H9 (cell line): Measurements from ENCODE around the gene GSG1L. TPM values are rescaled to one million over a fixed set of nuclear protein-coding genes. Genes with fewer than 3 reads are reported as not detected.

Source experiments
- DNase-seq: peaks from one replicate; pipeline ENCODE4 v3.0.0-alpha.2; 2017
- H2AFZ ChIP-seq: one replicate; pipeline ENCODE4 v1.6.1; 2013; ENCODE audit warnings: mild to moderate bottlenecking, low read length, control low read depth, moderate library complexity
- H2AK5ac ChIP-seq: 2 replicates; pipeline ENCODE4 v1.6.1; 2013; ENCODE audit warnings: low read length, control low read depth, mixed read lengths; ENCODE audit not compliant: insufficient read length
- H2BK120ac ChIP-seq: one replicate; pipeline ENCODE4 v1.6.1; 2013; ENCODE audit warnings: low read depth, mild to moderate bottlenecking, low read length, control low read depth, inconsistent platforms; ENCODE audit not compliant: poor library complexity, severe bottlenecking
- H2BK12ac ChIP-seq: 2 replicates; pipeline ENCODE4 v1.6.1; 2013; ENCODE audit warnings: low read length, control low read depth, mixed read lengths, low read depth; ENCODE audit not compliant: insufficient read length
- H2BK15ac ChIP-seq: 2 replicates; pipeline ENCODE4 v1.6.1; 2013; ENCODE audit warnings: low read depth, low read length, control low read depth
- H2BK20ac ChIP-seq: one replicate; pipeline ENCODE4 v1.6.1; 2013; ENCODE audit warnings: low read depth, mild to moderate bottlenecking, low read length, control low read depth, inconsistent platforms; ENCODE audit not compliant: poor library complexity, severe bottlenecking
- H2BK5ac ChIP-seq: 2 replicates; pipeline ENCODE4 v1.6.1; 2013; ENCODE audit warnings: low read length, control low read depth, mixed read lengths; ENCODE audit not compliant: insufficient read length
- H3K14ac ChIP-seq: 2 replicates; pipeline ENCODE4 v1.6.1; 2013; ENCODE audit warnings: low read length, control low read depth; ENCODE audit not compliant: insufficient read depth
- H3K18ac ChIP-seq: 2 replicates; pipeline ENCODE4 v1.6.1; 2013; ENCODE audit warnings: low read depth, mild to moderate bottlenecking, mixed read lengths, low read length, control low read depth; ENCODE audit not compliant: insufficient read length
- H3K23ac ChIP-seq: 2 replicates; pipeline ENCODE4 v1.6.1; 2013; ENCODE audit warnings: low read length, control low read depth, mixed read lengths, low read depth; ENCODE audit not compliant: insufficient read length
- H3K23me2 ChIP-seq: 2 replicates; pipeline ENCODE4 v1.6.1; 2013; ENCODE audit warnings: low read depth, mild to moderate bottlenecking, mixed read lengths, low read length, control low read depth; ENCODE audit not compliant: insufficient read length, poor library complexity, severe bottlenecking
- H3K27ac ChIP-seq: 2 replicates; pipeline ENCODE4 v1.5.1; 2013; ENCODE audit warnings: low read length, control low read depth, mixed read lengths, low read depth; ENCODE audit not compliant: insufficient read length
- H3K27me3 ChIP-seq: 2 replicates; pipeline ENCODE4 v1.6.1; 2013; ENCODE audit warnings: low read length, control low read depth, inconsistent platforms; ENCODE audit not compliant: insufficient read depth
- H3K4ac ChIP-seq: 2 replicates; pipeline ENCODE4 v1.6.1; 2013; ENCODE audit warnings: low read depth, mild to moderate bottlenecking, control low read depth, inconsistent platforms, low read length, moderate library complexity
- H3K4me1 ChIP-seq: 2 replicates; pipeline ENCODE4 v1.6.1; 2013; ENCODE audit warnings: low read length, control low read depth, inconsistent platforms; ENCODE audit not compliant: insufficient read depth
- H3K4me2 ChIP-seq: 2 replicates; pipeline ENCODE4 v1.6.1; 2013; ENCODE audit warnings: low read length, control low read depth, mixed read lengths; ENCODE audit not compliant: insufficient read length, insufficient read depth
- H3K56ac ChIP-seq: 2 replicates; pipeline ENCODE4 v1.6.1; 2013; ENCODE audit warnings: low read depth, mild to moderate bottlenecking, mixed read lengths, low read length, control low read depth; ENCODE audit not compliant: insufficient read length
- H3K79me1 ChIP-seq: 2 replicates; pipeline ENCODE4 v1.6.1; 2013; ENCODE audit warnings: low read depth, mild to moderate bottlenecking, moderate library complexity, low read length, control low read depth, inconsistent platforms; ENCODE audit not compliant: insufficient read depth, poor library complexity, severe bottlenecking
- H3K79me2 ChIP-seq: 2 replicates; pipeline ENCODE4 v1.6.1; 2013; ENCODE audit warnings: low read length, control low read depth, inconsistent platforms; ENCODE audit not compliant: insufficient read depth
- H3K9ac ChIP-seq: 2 replicates; pipeline ENCODE4 v1.6.1; 2013; ENCODE audit warnings: low read length, control low read depth, mixed read lengths; ENCODE audit not compliant: insufficient read length; ENCODE audit errors: extremely low read depth
- H3K9me3 ChIP-seq: one replicate; pipeline ENCODE4 v1.6.1; 2013; ENCODE audit warnings: low read depth, low read length, inconsistent platforms; ENCODE audit not compliant: control insufficient read depth
- H3T11ph ChIP-seq: one replicate; pipeline ENCODE4 v1.6.1; 2013; ENCODE audit warnings: mild to moderate bottlenecking, low read length, control low read depth, inconsistent platforms
- H4K20me1 ChIP-seq: one replicate; pipeline ENCODE4 v1.6.1; 2013; ENCODE audit not compliant: control insufficient read depth, insufficient read length, insufficient read depth
- H4K5ac ChIP-seq: 2 replicates; pipeline ENCODE4 v1.6.1; 2013; ENCODE audit warnings: low read depth, mild to moderate bottlenecking, mixed read lengths, low read length, control low read depth; ENCODE audit not compliant: insufficient read length
- H4K8ac ChIP-seq: replicated peaks from 2 replicates; pipeline ENCODE4 v1.6.1; 2013; ENCODE audit warnings: low read length, control low read depth, mixed read lengths, low read depth; ENCODE audit not compliant: insufficient read length
- H4K91ac ChIP-seq: 2 replicates; pipeline ENCODE4 v1.6.1; 2013; ENCODE audit warnings: low read depth, mild to moderate bottlenecking, moderate library complexity, mixed read lengths, low read length, control low read depth; ENCODE audit not compliant: insufficient read length
- H3K27ac Mint-ChIP-seq, 3 experiments: 2 replicates in 2 of 3; 3 replicates in 1 of 3; pipeline ENCODE4 v1.8.0; 2020 to 2021; ENCODE audit warnings: mixed read lengths in 3 of 3, mild to moderate bottlenecking in 1 of 3, moderate library complexity in 1 of 3
- H3K27me3 Mint-ChIP-seq: 2 replicates; pipeline ENCODE4 v1.8.0; 2021; ENCODE audit warnings: low read depth, mild to moderate bottlenecking, moderate library complexity, mixed read lengths
- H3K36me3 Mint-ChIP-seq, 3 experiments: 2 replicates in 2 of 3; 3 replicates in 1 of 3; pipeline ENCODE4 v1.8.0; 2020 to 2021; ENCODE audit warnings: low read depth in 3 of 3, mixed read lengths in 3 of 3; ENCODE audit not compliant: insufficient read depth in 1 of 3
- H3K4me1 Mint-ChIP-seq, 2 experiments: 2 replicates each; pipeline ENCODE4 v1.8.0; 2020; ENCODE audit warnings: mixed read lengths in 2 of 2
- H3K4me3 Mint-ChIP-seq, 2 experiments: 2 replicates in 1 of 2; 3 replicates in 1 of 2; pipeline ENCODE4 v1.8.0; 2020 to 2021; ENCODE audit warnings: mild to moderate bottlenecking in 2 of 2, mixed read lengths in 2 of 2, moderate library complexity in 1 of 2
- H3K9me3 Mint-ChIP-seq, 2 experiments: 2 replicates in 1 of 2; 3 replicates in 1 of 2; pipeline ENCODE4 v1.8.0; 2020; ENCODE audit warnings: mild to moderate bottlenecking in 2 of 2, mixed read lengths in 2 of 2, moderate library complexity in 1 of 2
- WGBS: extraction: QIAGEN DNeasy Blood & Tissue Kit; methylation state at CpG from one replicate; pipeline ENCODE4 v1.1.7; 2013; ENCODE audit warnings: missing lambda C conversion rate, low lambda C conversion rate, mixed read lengths; ENCODE audit not compliant: insufficient read length; ENCODE audit errors: extremely low coverage; 5-methylcytosine and 5-hydroxymethylcytosine counted together
- total RNA-seq: library from RNA; stranded (reverse); gene quantifications from 2 replicates; pipeline ENCODE4 v1.2.1, GENCODE V29; 2021
- TF ChIP-seq, protein P1 (sequence below): fragments of 200-600 bp; sonication (generic); conservative IDR thresholded peaks from 3 replicates; pipeline ENCODE4 v1.8.0; 2021; ENCODE audit warnings: antibody characterized with exemption, mild to moderate bottlenecking

The GSG1L gene
- total RNA-seq, 1 experiment from 2014 or later: 0.35 TPM

- no peak overlapping the region for H3K18ac ChIP-seq
- TF ChIP-seq, protein P1, sequence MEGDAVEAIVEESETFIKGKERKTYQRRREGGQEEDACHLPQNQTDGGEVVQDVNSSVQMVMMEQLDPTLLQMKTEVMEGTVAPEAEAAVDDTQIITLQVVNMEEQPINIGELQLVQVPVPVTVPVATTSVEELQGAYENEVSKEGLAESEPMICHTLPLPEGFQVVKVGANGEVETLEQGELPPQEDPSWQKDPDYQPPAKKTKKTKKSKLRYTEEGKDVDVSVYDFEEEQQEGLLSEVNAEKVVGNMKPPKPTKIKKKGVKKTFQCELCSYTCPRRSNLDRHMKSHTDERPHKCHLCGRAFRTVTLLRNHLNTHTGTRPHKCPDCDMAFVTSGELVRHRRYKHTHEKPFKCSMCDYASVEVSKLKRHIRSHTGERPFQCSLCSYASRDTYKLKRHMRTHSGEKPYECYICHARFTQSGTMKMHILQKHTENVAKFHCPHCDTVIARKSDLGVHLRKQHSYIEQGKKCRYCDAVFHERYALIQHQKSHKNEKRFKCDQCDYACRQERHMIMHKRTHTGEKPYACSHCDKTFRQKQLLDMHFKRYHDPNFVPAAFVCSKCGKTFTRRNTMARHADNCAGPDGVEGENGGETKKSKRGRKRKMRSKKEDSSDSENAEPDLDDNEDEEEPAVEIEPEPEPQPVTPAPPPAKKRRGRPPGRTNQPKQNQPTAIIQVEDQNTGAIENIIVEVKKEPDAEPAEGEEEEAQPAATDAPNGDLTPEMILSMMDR: no peak
These were observed 311.3 kb downstream of the GSG1L start for GRCh38 chr16:27752241-27752640.

More at GRCh38 chr16:27752241-27752640, 311.3 kb downstream of the GSG1L start:
- DNase-seq: no peak
- Histone ChIP-seq H4K20me1 (no peaks in the 10 kb centered on the region), H3K4me1 (no peaks in the 10 kb centered on the region), H3K4me2 (no peak overlapping the region), H3K27ac (no peak overlapping the region), H3K23me2 (no peaks in the 10 kb centered on the region), H2BK15ac (no peak overlapping the region), H3T11ph (no peak overlapping the region), H2BK120ac (no peak overlapping the region), H3K27me3 (no peaks in the 10 kb centered on the region), H3K9me3 (no peaks in the 10 kb centered on the region), H2AFZ (no peak overlapping the region), H3K56ac (no peak overlapping the region), H2BK12ac (no peak overlapping the region), H4K91ac (no peak overlapping the region), H3K14ac (no peak overlapping the region), H2BK20ac (no peak overlapping the region), H2BK5ac (no peak overlapping the region), H4K8ac (no peak overlapping the region), H4K5ac (no peak overlapping the region), H3K79me1 (no peaks in the 10 kb centered on the region), H2AK5ac (no peak overlapping the region), H3K9ac (no peak overlapping the region), H3K4ac (no peak overlapping the region), H3K79me2 (no peaks in the 10 kb centered on the region), H3K23ac (no peak overlapping the region)
- peaks cover 0 to 5% (median 2%) of the 10 kb centered on the region in 3 experiments; a peak in 2 of 7 replicates for H3K36me3 Mint-ChIP-seq
- no peak overlapping the region for H3K27ac Mint-ChIP-seq
- no CpG with 5 or more reads among the region's 4 CpGs for WGBS
- H3K27me3 Mint-ChIP-seq: no peaks in the 10 kb centered on the region
- H3K4me1 Mint-ChIP-seq: peaks cover 7 to 12% of the 10 kb centered on the region in 2 experiments
- no peaks in the 10 kb centered on the region; a peak in 1 of 5 replicates for H3K9me3 Mint-ChIP-seq
- H3K4me3 Mint-ChIP-seq: no peak overlapping the region
